GM21381 (cell line): ENCODE data around the gene SUPT3H.
"Not testable (repeated sequence)": the region's sequence is repeated elsewhere in the genome, so short reads cannot be mapped to it uniquely, and the experiment has no call there.

Experiments
- ATAC-seq: cut with Tn5 transposase; IDR thresholded peaks from one replicate; pipeline ENCODE4 v1.9.1; 2021; ENCODE audit warnings: mild to moderate bottlenecking, moderate library complexity; ENCODE audit not compliant: unreplicated experiment

The SUPT3H gene

DNA sequence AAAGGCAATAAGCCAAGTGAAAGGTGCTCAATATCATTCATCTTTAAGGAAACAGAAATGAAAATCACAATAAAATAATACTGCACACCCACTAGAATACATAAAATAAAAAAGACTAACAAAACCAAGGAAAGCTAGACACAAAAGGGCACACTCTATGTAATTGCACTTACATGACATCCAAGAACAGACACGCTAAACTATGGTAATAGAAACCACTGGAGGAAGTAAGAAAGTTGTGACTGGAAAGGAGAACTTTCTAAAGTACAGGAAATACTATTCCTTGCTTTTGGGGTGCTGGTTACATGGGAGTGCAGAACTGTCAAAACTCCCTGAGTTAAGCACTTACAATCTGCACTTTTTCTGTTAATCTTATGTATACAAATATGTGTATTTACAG is 303.3 kb downstream of the SUPT3H start:
- no peak for ATAC-seq

GRCh38 chr6:45073771-45074170 is 304.0 kb downstream of the SUPT3H start:
- no peak for ATAC-seq

DNA sequence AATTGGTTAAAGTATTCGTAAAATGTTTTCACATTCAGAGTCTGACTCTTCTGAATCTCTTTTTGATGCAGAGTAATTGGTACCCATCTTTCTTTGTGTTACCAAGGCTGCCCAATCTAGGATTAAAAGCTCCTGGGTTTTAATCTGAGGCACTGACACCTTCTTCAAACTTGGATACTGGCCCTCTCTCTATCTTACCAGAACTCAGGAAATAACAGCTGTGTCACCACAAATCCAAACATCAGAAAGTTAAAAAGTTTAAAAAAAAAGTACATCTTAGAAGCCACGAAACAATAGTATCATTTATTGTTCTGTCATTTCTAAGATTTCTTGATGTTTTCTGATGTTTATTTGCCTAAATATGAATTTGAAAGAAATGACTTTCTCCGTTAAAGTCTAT is 305.1 kb downstream of the SUPT3H start:
- no peak for ATAC-seq

- no peak for ATAC-seq
Measured at GRCh38 chr6:45072016-45072415, 305.7 kb downstream of the SUPT3H start.

- no peak for ATAC-seq
Measured at GRCh38 chr6:45069091-45069490, 308.6 kb downstream of the SUPT3H start.

GRCh38 chr6:45067446-45067845 is 310.3 kb downstream of the SUPT3H start:
- not testable (repeated sequence) for ATAC-seq

- not testable (repeated sequence) for ATAC-seq
Measured at GRCh38 chr6:45062659-45063058, 315.1 kb downstream of the SUPT3H start.

GRCh38 chr6:45057711-45058110 is 320.0 kb downstream of the SUPT3H start:
- ATAC-seq: no peak

GRCh38 chr6:45054610-45055009 is 323.1 kb downstream of the SUPT3H start:
- no peak for ATAC-seq

DNA sequence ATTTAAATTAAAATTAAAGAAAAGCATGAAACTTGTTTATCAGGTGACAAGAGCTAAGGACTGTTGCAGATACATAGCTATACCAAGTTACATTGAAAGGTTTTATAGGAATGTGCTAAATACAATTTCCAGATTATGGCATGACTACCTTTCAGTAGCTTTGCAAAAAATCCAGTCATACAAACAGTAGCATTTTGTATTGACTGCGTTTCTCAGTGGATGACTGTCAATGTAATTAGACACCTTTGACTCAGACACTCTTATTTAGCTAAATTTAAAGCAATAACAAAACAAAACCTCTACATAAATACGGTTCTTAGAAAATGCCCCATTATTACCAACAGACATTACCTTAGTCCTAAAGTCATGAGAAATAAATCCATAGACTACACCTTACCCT is 325.4 kb downstream of the SUPT3H start:
- no peak for ATAC-seq

- no peak for ATAC-seq
Measured at GRCh38 chr6:45049188-45049843, 328.4 kb downstream of the SUPT3H start.

DNA sequence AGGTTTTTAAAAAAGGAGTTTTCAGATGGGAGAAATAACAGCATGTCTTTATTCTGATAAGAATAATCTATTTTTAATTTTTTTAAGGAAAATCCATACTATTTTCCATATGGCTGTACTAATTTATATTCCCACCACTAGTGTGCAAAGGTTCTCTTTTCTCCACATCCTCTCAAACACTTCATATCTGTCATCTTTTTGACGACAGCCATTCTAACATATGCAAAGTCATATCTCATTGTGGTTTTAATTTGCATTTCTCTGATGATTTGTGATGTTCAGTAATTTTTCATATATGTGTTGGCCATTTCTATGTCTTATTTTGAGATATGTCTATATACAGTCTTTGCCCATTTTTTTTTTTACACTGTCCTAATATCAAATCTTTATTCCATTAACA is 330.2 kb downstream of the SUPT3H start:
- ATAC-seq: no peak

DNA sequence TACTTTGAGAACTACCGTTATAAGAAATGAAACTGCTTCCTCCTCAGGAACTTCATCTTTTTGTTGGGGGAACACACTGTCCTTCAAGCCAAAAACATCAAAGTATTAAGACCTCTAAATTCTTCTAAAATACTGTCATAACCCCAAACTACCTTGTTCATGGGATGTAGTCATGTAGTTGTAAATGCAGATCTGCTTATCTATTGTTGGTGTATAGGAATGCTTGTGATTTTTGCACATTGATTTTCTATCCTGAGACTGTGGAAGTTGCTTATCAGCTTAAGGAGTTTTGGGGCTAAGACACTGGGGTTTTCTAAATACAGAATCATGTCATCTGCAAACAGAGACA is 332.5 kb downstream of the SUPT3H start:
- ATAC-seq: no peak

- no peak for ATAC-seq
Measured at GRCh38 chr6:45044510-45045252, 333.1 kb downstream of the SUPT3H start.

DNA sequence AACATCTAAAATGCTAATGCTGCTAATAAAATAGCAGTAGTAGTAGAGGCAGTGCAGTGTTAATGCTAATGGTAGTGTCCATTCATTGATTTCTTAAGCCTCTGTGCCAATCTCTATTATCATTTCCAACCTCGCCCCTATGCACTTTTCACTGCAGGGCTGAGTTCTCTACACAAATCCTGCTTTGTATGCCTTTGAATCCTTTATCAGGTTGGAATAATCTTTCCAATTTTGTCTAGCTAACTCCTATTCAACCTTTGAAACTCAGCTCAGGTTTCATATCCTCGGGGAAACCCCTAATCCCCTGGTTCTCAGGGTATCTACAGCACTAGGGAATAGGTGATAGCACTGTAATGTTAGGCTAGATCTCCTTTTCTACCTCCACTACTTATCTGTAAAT is 333.6 kb downstream of the SUPT3H start:
- no peak for ATAC-seq

GRCh38 chr6:45042673-45043072 is 335.1 kb downstream of the SUPT3H start:
- ATAC-seq: not testable (repeated sequence)

- no peak for ATAC-seq
Measured at GRCh38 chr6:45038226-45038625, 339.5 kb downstream of the SUPT3H start.

DNA sequence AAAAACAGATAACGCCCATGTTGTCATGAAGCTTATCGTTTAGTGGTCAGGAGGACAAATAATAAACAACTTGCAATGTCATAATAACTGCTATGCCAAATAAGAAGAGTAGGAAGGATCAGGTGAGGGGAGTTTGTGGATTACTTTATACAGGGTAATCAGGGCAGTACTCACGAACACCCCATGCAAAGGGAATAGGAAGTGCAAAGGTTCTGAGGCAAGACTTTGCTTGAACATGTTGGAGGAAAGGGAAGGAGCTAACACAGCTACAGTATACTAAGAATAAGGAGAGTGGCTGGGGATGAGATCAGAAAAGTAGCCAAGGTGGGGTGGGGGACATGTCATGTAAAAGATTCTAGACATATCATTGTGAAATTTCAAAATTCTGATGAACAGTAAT is 341.6 kb downstream of the SUPT3H start:
- ATAC-seq: no peak

DNA sequence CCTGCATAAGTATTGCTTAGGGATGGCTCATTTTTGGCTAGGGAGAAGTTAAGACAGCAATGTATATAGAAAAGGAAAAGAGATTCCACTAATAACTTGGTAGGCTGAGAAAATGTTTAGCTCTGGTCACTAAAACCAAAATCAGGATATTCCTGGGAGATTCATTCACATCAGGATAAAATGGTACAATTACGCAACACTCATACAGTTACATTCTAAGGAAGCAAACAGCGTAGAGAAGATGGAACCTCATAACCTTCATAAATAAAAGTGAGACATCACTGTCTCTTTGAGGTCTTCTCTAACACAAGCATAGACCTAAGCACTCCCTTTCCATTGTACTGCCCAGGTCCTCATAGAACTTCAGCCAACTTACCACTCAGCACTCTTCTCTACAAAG is 345.3 kb downstream of the SUPT3H start:
- ATAC-seq: no peak

DNA sequence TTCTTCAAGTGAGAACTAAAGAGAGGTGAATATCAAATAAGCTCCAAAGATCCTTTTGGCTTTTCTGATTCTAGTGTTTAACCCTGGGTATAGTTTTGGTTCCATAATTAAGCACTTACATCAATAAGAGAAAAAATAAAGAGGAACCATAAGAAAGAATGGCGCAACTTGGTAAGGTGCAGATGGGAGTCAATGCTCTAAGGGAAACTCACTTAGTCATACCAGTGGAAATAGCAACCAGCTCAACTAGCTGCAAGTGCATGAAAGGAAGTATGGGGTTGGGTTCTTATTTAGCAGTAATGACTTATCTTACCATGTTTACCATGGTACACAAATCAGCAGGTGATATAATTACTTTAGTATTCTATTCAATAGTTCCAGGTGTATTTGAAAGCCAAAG is 346.1 kb downstream of the SUPT3H start:
- ATAC-seq: no peak

DNA sequence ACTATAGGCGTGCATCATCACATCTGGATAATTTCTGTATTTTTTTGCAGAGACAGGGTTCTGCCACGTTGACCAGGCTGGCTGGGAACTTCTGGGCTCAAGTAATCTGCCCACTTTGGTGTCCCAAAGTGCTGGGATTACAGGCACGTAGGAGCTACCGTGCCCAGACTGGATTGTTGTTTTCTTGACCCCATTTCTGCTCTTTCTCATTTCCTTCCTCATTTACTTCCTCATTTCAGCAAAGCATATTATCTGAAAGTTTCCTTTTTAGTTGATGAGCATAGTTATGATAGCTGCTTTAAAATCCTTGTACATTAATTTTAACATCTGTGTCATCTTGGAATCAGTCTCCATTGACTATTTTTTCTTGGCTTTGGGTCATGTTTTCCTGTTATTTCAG is 350.6 kb downstream of the SUPT3H start:
- ATAC-seq: no peak

DNA sequence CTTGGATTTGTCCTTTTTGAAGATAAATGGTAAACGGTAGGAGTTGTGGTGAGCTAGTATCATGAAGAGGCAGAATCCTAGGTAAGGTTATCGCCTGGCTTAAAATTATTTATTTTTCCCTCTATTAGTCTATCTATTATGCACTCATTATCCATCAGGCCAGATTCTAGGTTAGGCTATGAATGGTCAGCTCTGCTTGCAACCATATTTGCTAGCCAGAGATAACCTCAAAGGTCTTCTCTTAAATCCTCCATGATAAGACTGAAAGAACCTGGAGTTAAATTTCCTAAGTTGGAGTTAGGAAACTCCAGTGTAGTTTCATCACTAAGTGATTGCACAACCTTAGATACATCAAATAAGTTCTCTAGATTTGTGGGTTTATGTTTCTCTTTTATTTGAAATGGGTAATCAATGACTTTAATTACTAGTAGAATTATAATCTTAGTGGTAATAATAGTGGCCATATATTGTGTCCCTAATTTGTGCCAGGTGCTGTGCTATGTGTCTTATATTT is 351.7 kb downstream of the SUPT3H start:
- no peak for ATAC-seq

DNA sequence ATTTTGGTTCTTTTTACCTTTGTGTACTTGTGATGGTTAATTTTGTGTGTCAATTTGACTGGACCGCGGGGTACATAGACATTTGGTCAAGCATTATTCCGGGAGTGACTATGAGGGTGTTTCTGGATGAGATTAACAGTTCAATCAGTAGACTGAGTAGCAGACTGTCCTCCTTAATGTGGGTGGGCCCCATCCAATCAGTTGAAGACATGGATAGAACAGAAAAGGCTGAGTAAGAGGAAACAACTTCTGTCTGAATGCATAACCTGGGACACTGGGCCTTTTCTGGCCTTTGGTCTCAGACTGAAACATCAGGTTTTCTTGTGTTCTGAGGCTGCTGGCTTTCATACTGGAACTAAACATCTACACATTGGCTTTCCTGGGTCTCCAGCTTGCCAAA is 353.1 kb downstream of the SUPT3H start:
- no peak for ATAC-seq
